Thymus (tissue), 11 donors: ENCODE results near the gene EVI5. TPM values are rescaled to one million over a fixed set of nuclear protein-coding genes. Genes with fewer than 3 reads are reported as not detected.

Experiments
- DNase-seq, 9 donors: peaks; one replicate each; pipeline ENCODE4 v3.0.0-alpha.2; 2013; ENCODE audit warnings: low spot score in 9 of 9, low read depth in 6 of 9, missing footprints in 1 of 9
- H3K27ac ChIP-seq, 2 donors: one replicate each; pipeline ENCODE4 v1.5.1; 2013; ENCODE audit warnings: control low read depth in 1 of 2, low read depth in 1 of 2, low read length in 1 of 2, mild to moderate bottlenecking in 1 of 2, moderate library complexity in 1 of 2
- H3K27me3 ChIP-seq, 2 donors: one replicate each; pipeline ENCODE4 v1.5.1; 2013; ENCODE audit warnings: low read length in 1 of 2; ENCODE audit not compliant: control insufficient read depth in 2 of 2, insufficient read depth in 1 of 2
- H3K36me3 ChIP-seq, 2 donors: one replicate each; pipeline ENCODE4 v1.5.1; 2013; ENCODE audit warnings: low read length in 1 of 2, mild to moderate bottlenecking in 1 of 2, moderate library complexity in 1 of 2; ENCODE audit not compliant: control insufficient read depth in 2 of 2, insufficient read depth in 2 of 2
- H3K4me1 ChIP-seq, 2 donors: one replicate each; pipeline ENCODE4 v1.5.1; 2013; ENCODE audit warnings: low read length in 2 of 2; ENCODE audit not compliant: control insufficient read depth in 2 of 2, insufficient read depth in 2 of 2
- H3K4me3 ChIP-seq, 2 donors: one replicate each; pipeline ENCODE4 v1.5.1; 2013; ENCODE audit warnings: low read length in 2 of 2, control low read depth in 1 of 2, mild to moderate bottlenecking in 1 of 2
- H3K9me3 ChIP-seq, 2 donors: one replicate each; pipeline ENCODE4 v1.5.1; 2013; ENCODE audit warnings: low read length in 1 of 2, mild to moderate bottlenecking in 1 of 2; ENCODE audit not compliant: control insufficient read depth in 2 of 2, insufficient read depth in 1 of 2
- WGBS: extraction: QIAGEN DNeasy Blood & Tissue Kit; methylation state at CpG from one replicate; pipeline ENCODE4 v1.1.7; 2013; 5-methylcytosine and 5-hydroxymethylcytosine counted together
- polyA plus RNA-seq: library from polyadenylated mRNA; stranded (reverse); fragments of 200-250 nt; gene quantifications from one replicate; pipeline ENCODE4 v1.2.3, GENCODE V29; 2013
- total RNA-seq: library from RNA; stranded (reverse); fragments of 120-200 nt; gene quantifications from one replicate; pipeline ENCODE4 v1.2.4, GENCODE V29; 2013
- donor health status: healthy.

EVI5 gene
- total and polyA plus RNA-seq, 2 donors, result 2.8 to 7.1 TPM

DNA sequence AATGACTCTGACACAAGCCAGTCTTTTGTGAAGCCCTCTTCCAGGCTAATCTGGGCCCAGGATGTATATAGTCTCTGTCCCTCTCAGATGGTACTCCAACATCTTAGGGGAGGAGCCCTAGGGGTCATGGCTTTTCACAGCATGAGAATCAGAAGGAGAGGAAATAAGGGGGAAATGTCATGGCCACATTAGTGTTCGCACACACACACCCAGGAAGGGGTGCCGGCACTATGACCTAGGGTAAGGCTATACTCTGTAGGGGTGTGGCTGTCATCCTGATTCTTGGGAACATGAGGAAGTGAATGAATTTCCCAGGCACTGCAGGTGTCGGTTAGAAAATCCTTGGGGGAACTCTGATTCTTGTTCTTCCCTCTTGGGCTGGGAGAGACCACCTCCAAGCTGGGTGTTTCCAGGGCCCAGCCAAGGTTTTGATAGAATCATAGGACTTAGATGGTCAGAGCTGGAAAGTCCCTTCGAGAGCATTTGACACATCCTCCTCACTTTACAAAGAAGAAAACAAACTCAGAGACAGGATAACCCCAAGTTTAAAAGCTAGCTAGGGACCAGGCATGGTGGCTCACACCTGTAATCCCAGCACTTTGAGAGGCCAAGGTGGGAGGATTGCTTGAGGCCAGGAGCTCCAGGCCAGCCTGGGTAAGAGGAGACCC is 320.2 kb downstream of the EVI5 start:
- no peak overlapping the region for H3K4me3 ChIP-seq
- peaks cover 25 to 48% of the 10 kb centered on the region in 2 donors for H3K4me1 ChIP-seq
- no peak for DNase-seq
- no peak overlapping the region for H3K27ac ChIP-seq
- H3K9me3 ChIP-seq, result no peaks in the 10 kb centered on the region
- H3K36me3 ChIP-seq, result peaks cover 0 to 4% of the 10 kb centered on the region in 2 donors
- no peaks in the 10 kb centered on the region for H3K27me3 ChIP-seq
- 96% methylated on average over 4 of the region's 4 CpGs for WGBS

DNA sequence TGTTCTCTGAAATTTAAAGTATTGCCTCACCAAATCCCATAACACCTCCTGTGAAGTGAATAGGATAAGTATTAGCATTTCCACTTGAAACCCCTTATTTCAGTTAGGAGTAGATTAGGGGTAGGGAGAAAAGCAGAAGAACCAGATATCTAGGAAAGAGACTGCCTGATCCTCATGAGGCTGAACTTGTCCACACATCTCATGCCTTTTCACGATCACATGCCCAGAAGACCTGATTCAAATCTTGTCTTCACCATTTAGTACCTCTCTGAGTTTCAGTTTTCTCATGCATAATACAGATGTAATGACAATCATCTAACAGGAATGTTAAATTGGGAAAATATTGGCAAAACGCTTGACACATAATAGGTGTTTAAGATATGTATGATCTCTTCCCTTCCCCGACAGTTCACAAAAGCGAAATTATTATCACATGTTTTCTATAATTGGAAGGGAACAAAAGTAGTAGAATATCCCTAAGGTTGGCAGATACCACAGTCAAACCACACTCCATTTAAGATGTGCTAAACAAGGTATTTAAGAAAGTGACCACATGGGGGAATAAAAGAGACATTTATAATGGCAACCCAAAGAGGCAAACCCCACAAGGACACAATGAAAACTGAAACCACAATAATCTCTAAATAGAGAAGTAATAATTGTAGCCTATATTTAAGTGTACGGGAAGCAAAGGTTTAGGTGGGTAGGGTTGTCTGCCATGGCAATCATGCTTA is 323.4 kb downstream of the EVI5 start:
- H3K36me3 ChIP-seq, result no peaks in the 10 kb centered on the region
- H3K4me3 ChIP-seq, result no peak overlapping the region
- peaks cover 24 to 46% of the 10 kb centered on the region in 2 donors for H3K4me1 ChIP-seq
- no peak overlapping the region for H3K27ac ChIP-seq
- no peaks in the 10 kb centered on the region for H3K9me3 ChIP-seq
- DNase-seq, result peak in 1 of 9 donors; percentile 16
- WGBS, result 69% methylated on average over 5 of the region's 5 CpGs
- no peaks in the 10 kb centered on the region for H3K27me3 ChIP-seq

DNA sequence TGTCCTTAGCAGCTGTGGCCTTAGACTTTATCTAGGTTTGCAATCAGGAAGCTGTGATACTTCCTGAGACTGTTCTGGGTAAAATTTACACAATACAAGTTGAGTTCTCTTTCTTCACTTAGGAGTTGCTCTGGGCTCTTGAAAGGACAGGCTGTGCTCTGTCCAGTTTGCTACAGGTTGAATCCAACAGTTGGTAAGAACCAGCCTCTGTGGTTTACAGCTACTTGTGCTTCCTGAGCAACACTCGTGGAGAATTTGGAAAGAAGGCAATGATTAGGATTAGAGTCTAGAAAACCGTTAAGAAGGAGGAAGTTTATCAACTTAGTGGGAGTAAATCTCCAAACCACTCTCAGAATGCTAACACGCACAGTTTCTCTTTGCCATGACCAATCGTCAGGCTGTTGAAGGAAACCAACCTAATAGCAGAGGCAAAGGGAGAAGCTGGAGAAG is 325.0 kb downstream of the EVI5 start:
- DNase-seq, result peak in 1 of 9 donors; percentile 62
- no peaks in the 10 kb centered on the region for H3K36me3 ChIP-seq
- H3K9me3 ChIP-seq, result no peaks in the 10 kb centered on the region
- no peak overlapping the region for H3K4me3 ChIP-seq
- no peaks in the 10 kb centered on the region for H3K27me3 ChIP-seq
- peaks cover 11 to 31% of the 10 kb centered on the region in 2 donors for H3K4me1 ChIP-seq
- H3K27ac ChIP-seq, result peak overlapping the region; percentile 19 to 85
- WGBS, result 5% methylated on average over 4 of the region's 4 CpGs

Other genes with a start within 250 kb of the EVI5 start
- 2,242 TPM for gene RPL5, start 46.9 kb upstream of the EVI5 start, total RNA-seq
- gene RPL5, start 46.9 kb upstream of the EVI5 start, polyA plus RNA-seq, result 2,759 TPM
- 11.9 TPM for gene DIPK1A, start 176.4 kb upstream of the EVI5 start, total RNA-seq
- 13.1 TPM for gene DIPK1A, start 176.4 kb upstream of the EVI5 start, polyA plus RNA-seq